ENCODE data around the gene STX1A.

DNA sequence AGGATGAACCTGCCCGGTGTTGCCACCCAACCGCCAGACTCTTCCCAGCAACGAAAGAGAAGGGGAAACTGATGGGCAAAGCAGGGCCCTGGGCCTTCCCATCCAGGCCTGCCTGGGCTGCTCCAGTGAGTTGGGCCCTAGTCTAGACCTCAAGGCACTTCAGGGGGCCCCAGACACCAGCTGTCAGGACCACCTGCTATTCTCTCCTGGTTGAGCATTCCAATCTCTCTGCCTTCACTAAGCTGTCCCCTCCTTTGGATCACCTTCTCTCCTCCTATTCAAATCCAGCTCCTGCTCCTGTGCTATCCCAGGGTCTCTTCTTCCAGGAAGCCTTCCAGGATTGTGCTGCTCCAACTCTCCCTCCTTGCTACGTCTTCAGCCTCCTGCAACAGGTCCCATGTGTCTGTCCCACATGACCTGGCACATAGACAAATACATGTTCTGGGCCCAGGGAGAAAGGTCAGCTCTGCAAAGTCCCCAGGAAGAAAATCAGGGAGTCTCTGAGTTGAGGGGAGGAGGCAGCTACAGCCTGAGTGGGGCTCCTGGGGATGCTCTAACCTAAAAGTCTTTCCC, 3.1 kb downstream of the STX1A start:
- TF ChIP-seq ESRRA (CRISPR knock-in tag; IDR thresholded peaks at IDR 0.05; ENCODE audit: low read depth) (no peak), POLR2AphosphoS5 (IDR thresholded peaks at IDR 0.05; ENCODE audit: low read depth, low read length) (no peak), ZFP90 (CRISPR knock-in tag; IDR thresholded peaks at IDR 0.05; ENCODE audit: borderline replicate concordance) (no peak), MAFK (conservative IDR thresholded peaks at IDR 0.05 in 1 of 2, IDR thresholded peaks at IDR 0.05 in 1 of 2; ENCODE audit: low read length in 2 of 2) (no peak), ZNF292 (CRISPR knock-in tag; IDR thresholded peaks at IDR 0.05; ENCODE audit: borderline replicate concordance, low read depth) (no peak), HNRNPLL (IDR thresholded peaks at IDR 0.05; ENCODE audit: low read depth, low read length, poor library complexity, severe bottlenecking) (no peak), ZNF224 (CRISPR knock-in tag; IDR thresholded peaks at IDR 0.05) (no peak), FOXP1 (IDR thresholded peaks at IDR 0.05) (no peak), FOXP1 (CRISPR knock-in tag; IDR thresholded peaks at IDR 0.05) (no peak)
- TF ChIP-seq, protein P1, sequence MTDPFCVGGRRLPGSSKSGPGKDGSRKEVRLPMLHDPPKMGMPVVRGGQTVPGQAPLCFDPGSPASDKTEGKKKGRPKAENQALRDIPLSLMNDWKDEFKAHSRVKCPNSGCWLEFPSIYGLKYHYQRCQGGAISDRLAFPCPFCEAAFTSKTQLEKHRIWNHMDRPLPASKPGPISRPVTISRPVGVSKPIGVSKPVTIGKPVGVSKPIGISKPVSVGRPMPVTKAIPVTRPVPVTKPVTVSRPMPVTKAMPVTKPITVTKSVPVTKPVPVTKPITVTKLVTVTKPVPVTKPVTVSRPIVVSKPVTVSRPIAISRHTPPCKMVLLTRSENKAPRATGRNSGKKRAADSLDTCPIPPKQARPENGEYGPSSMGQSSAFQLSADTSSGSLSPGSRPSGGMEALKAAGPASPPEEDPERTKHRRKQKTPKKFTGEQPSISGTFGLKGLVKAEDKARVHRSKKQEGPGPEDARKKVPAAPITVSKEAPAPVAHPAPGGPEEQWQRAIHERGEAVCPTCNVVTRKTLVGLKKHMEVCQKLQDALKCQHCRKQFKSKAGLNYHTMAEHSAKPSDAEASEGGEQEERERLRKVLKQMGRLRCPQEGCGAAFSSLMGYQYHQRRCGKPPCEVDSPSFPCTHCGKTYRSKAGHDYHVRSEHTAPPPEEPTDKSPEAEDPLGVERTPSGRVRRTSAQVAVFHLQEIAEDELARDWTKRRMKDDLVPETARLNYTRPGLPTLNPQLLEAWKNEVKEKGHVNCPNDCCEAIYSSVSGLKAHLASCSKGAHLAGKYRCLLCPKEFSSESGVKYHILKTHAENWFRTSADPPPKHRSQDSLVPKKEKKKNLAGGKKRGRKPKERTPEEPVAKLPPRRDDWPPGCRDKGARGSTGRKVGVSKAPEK (CRISPR knock-in tag; IDR thresholded peaks at IDR 0.05; ENCODE audit: borderline replicate concordance), result no peak
